IPS-15b (cell line): Measurements from ENCODE around the gene FARP2.
"Not testable (repeated sequence)": the region's sequence is repeated elsewhere in the genome, so short reads cannot be mapped to it uniquely, and the experiment has no call there.

Experiments used
- H3K27me3 ChIP-seq: one replicate; pipeline ENCODE4 v1.6.1; 2013; ENCODE audit warnings: low read length; ENCODE audit not compliant: control insufficient read depth, insufficient read depth
- H3K36me3 ChIP-seq: one replicate; pipeline ENCODE4 v1.6.1; 2013; ENCODE audit warnings: low read length; ENCODE audit not compliant: control insufficient read depth, insufficient read depth
- H3K4me1 ChIP-seq: one replicate; pipeline ENCODE4 v1.6.1; 2013; ENCODE audit warnings: mild to moderate bottlenecking, low read length; ENCODE audit not compliant: control insufficient read depth, insufficient read depth
- H3K4me3 ChIP-seq: one replicate; pipeline ENCODE4 v1.5.1; 2013; ENCODE audit warnings: low read depth, low read length
- H3K9ac ChIP-seq: one replicate; pipeline ENCODE4 v1.6.1; 2013; ENCODE audit warnings: low read depth, mild to moderate bottlenecking, low read length
- H3K9me3 ChIP-seq: one replicate; pipeline ENCODE4 v1.6.1; 2013; ENCODE audit warnings: mild to moderate bottlenecking, low read length; ENCODE audit not compliant: control insufficient read depth, insufficient read depth

The FARP2 gene

DNA sequence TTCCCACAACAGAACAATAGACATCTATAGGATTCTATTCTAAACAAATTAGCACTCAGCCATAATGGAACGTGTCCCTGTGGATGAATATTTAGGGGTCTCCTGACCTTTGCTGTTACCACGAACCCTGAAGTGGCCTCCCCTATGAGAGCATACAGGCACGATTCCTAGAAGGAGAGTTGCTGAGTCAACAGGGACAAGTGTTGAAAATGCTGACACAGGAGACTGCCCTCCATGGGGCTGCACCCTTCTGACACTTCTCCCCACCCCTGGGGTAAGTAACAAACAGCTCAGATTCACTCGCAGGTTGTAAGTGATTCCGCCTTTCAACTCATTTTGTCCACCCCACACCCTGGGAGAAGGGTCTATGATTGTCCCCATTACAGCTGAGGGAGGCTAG lies 166.4 kb downstream of the FARP2 start:
- Histone ChIP-seq H3K9me3 (no peaks in the 10 kb centered on the region), H3K4me3 (no peak overlapping the region), H3K9ac (no peak overlapping the region), H3K4me1 (no peaks in the 10 kb centered on the region), H3K36me3 (no peaks in the 10 kb centered on the region), H3K27me3 (no peaks in the 10 kb centered on the region)

DNA sequence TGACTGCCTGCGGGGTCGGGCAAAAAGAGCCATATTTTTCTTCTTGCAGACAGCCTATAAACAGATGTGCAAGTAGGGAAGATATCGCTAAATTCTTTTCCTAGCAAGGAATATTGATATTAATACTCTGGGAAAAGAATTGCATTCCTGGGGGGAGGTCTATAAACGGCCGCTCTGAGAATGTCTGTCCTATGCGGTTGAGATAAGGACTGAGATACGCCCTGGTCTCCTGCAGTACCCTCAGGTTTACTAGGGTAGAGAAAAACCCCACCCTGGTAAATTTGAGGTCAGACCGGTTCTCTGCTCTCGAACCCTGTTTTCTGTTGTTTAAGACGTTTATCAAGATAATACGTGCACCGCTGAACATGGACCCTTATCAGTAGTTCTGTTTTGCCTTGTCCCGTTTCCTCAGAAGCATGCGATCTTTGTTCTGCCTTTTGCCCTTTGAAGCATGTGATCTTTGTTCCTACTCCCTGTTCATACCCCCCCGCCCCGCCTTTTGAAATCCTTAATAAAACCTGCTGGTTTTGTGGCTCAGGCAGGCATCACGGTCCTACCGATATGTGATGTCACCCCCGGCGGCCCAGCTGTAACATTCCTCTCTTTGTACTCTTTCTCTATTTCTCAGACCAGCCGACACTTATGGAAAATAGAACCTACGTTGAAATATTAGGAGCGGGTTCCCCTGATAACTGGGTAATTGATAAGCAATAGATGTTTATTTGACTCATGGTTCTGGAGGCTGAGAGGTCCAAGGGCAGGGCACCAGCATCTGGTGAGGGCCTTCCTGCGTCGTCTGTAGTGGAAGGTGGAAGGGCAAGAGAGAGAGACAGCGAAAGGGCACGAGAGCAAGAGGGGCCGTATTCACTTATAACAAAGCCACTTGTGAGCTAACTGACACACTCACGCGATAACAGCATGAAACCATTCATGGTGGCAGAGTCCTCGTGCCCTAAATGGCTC lies 170.0 kb downstream of the FARP2 start:
- H3K36me3 ChIP-seq, H3K4me1 ChIP-seq, H3K9me3 ChIP-seq, H3K4me3 ChIP-seq, H3K27me3 ChIP-seq, H3K9ac ChIP-seq: not testable (repeated sequence)

DNA sequence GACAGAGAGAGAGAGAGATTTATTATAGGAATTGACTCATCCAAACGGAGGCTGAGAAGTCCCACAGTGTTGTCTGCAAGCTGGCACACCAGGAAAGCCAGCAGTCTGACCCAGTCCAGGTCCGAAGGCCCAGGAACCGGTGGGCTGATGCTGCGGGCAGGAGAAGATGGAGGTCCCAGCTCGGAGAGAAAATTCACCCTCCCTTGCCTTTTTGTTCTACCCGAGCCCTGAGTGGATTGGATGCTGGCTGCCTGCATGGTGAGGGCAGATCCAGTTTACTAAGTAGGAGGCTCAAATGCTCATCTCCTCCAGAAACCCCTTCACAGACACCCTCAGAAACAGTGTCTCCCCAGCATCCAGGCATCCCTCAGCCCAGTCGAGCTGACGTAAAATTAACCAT lies 174.5 kb downstream of the FARP2 start:
- no peaks in the 10 kb centered on the region for H3K36me3 ChIP-seq
- H3K4me3 ChIP-seq = no peak overlapping the region
- H3K9ac ChIP-seq = no peak overlapping the region
- H3K9me3 ChIP-seq = no peaks in the 10 kb centered on the region
- no peaks in the 10 kb centered on the region for H3K4me1 ChIP-seq
- no peaks in the 10 kb centered on the region for H3K27me3 ChIP-seq

DNA sequence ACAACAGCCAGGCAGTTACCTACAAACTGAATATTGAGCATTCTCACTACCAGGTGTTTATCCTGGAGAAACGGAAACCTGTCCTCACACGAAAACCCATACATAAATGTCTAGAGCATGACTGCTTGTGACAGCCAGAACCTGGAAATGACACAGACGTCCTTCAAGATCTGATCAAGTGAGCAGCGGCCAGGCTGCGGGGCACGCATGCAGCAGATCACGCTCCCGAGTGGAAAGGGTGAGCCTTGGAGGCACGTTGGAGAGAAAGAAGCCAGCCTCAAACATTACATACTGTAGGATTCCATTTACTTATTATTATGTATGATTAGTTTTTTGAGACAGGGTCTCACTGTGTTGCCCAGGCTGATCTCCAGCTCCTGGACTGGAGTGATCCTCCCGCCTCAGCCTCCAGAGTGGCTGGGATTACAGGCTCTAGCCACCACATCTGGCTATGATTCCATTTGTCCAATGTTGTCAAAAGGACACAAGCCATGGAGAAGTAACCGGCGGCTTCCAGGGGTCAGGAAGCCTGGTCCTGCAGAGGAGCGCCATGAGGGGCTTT lies 175.2 kb downstream of the FARP2 start:
- H3K27me3 ChIP-seq = no peaks in the 10 kb centered on the region
- H3K4me1 ChIP-seq = no peaks in the 10 kb centered on the region
- H3K9me3 ChIP-seq = no peaks in the 10 kb centered on the region
- no peak overlapping the region for H3K9ac ChIP-seq
- H3K36me3 ChIP-seq = no peaks in the 10 kb centered on the region
- no peak overlapping the region for H3K4me3 ChIP-seq

DNA sequence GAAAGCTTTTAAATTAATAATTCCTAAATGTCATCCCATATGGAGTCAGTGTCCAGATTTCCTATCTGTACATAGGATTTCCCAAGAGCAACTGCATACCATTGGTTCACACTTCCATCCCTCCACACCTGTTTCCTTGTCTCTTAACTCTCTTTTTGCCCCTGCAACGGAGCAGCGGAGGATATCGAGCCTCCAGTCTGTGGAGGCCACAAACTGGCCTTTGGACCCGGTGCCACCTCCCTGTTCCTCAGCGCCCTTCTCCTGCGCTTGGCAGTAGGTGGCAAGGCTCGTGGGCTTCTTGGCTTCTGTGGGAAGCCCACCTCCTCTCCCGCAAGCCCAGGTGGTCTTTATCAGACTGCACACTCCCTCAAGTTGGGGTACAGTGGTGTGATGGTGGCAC lies 176.1 kb downstream of the FARP2 start:
- Histone ChIP-seq H3K9me3 (no peaks in the 10 kb centered on the region), H3K4me3 (no peak overlapping the region), H3K27me3 (no peaks in the 10 kb centered on the region), H3K4me1 (no peaks in the 10 kb centered on the region), H3K36me3 (no peaks in the 10 kb centered on the region), H3K9ac (no peak overlapping the region)

GRCh38 chr2:241532733-241533601 lies 176.9 kb downstream of the FARP2 start:
- Histone ChIP-seq H3K27me3 (no peaks in the 10 kb centered on the region), H3K9ac (no peak overlapping the region), H3K36me3 (no peaks in the 10 kb centered on the region), H3K9me3 (no peaks in the 10 kb centered on the region), H3K4me1 (no peaks in the 10 kb centered on the region), H3K4me3 (no peak overlapping the region)

DNA sequence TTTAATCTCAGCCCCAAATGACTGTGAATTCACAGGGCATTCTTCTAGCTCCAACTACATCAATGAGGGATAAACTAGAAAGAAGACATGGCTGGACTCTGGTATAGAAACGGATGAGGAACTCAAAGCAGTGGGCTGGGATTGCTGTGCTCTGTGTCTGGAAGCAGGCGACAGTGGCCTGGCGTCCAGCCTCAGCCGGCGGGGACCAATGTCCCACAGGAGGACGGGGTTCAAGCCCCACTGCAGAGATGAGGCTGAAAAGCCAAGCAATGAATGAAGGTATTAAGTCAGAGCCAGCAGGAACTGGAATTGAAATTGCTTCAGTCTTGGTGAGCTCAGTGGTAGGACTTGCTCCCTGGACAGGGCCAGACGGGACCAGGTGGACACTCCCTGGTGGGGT lies 178.2 kb downstream of the FARP2 start:
- no peaks in the 10 kb centered on the region for H3K27me3 ChIP-seq
- no peak overlapping the region for H3K4me3 ChIP-seq
- H3K36me3 ChIP-seq = no peaks in the 10 kb centered on the region
- H3K9ac ChIP-seq = no peak overlapping the region
- H3K4me1 ChIP-seq = no peaks in the 10 kb centered on the region
- no peaks in the 10 kb centered on the region for H3K9me3 ChIP-seq

- Histone ChIP-seq H3K9ac (no peak overlapping the region), H3K36me3 (no peaks in the 10 kb centered on the region), H3K4me1 (no peaks in the 10 kb centered on the region), H3K9me3 (no peaks in the 10 kb centered on the region), H3K4me3 (no peak overlapping the region), H3K27me3 (peaks cover 1% of the 10 kb centered on the region)
These were observed 178.8 kb downstream of the FARP2 start for GRCh38 chr2:241534701-241535375.

DNA sequence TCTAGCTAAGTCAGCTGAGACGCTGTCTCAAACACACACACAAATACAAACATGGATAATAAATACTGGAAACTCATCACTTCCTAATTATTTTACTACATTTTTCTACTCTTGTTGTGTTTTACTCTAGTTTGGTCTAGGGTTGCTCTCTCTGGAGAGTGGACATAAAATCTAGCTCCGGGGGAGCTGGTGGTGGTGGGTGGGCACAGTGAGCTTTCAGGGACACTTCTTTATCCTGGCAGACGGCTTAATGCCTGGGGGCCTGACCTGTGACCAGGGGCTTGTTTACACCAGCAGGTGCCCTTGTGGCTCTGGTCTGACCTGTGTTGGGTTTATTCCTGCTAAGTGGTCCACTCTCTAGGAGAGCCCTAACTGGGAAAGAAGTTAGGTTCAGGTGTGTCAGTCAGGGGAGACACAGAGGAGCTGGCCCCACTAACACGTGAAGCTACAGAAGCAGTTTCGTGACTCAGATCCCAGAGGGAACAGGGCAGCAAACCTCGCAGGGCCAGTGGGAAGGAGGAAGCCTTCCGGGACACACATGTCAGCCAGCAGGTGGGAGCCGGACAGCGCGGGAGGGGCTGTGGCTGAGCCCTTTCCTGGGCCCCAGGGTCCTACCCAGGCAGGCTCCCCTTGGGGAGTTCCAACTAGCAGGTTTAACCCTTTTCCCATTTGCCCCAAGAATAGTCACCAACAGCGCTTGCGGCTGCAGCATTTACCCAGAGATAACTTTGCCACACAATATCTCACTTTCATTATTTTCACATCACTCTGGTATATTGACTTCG lies 180.0 kb downstream of the FARP2 start:
- Histone ChIP-seq H3K36me3 (no peaks in the 10 kb centered on the region), H3K27me3 (peaks cover 10% of the 10 kb centered on the region), H3K9me3 (no peaks in the 10 kb centered on the region), H3K4me1 (peaks cover 4% of the 10 kb centered on the region), H3K4me3 (no peak overlapping the region), H3K9ac (no peak overlapping the region)

DNA sequence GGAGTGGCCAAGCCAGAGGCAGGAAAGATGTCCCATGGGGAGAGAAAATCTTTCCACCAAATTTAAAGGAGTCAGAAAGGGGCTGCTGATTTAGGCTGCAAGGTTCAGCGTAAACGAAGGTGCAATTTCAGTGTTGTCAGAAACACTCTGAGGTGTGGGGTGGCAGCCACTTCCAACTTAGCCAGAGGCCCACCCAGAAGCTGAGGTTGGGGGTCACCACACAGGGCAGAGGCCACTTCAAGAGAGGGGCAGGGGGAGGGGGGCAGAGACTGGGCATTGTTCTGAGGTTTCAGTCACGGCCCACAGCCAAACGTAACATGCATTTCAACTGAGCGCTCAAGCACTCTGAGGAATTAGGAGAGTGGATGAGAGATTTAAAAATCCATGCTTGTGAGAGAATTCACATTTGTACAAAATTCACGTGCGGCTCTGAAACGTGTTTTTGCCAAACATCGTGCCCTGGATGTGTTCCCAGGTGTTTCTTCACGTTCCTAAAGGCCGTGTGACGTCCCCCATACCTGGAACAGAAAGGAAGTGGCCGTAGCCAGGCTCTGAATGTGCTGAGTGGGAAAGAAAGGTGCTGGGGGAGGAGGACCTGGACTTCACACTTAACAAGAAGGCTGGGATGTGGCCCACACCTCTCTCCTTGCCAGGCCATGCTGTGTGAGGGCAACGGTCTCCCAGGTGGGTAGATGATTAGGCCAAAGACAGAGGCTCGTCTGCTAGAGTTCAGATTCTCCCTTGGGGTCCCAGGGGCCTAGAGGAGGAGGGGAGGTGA lies 182.9 kb downstream of the FARP2 start:
- Histone ChIP-seq H3K9ac (no peak overlapping the region), H3K4me1 (peaks cover 4% of the 10 kb centered on the region), H3K9me3 (no peaks in the 10 kb centered on the region), H3K27me3 (peaks cover 33% of the 10 kb centered on the region), H3K4me3 (no peak overlapping the region), H3K36me3 (no peaks in the 10 kb centered on the region)
